CD4-positive, alpha-beta T cell (primary cell): ENCODE data around the gene DEFB126. TPM values are rescaled to one million over a fixed set of nuclear protein-coding genes. Genes with fewer than 3 reads are reported as not detected.

Experiments used
- ATAC-seq: fragments of 200-7000 bp; cut with Tn5 transposase; one replicate; pipeline ENCODE4 v1.10.0; 2022; ENCODE audit warnings: mild to moderate bottlenecking; ENCODE audit not compliant: poor library complexity
- CTCF ChIA-PET: fragments of 350-600 bp; sonication (Branson Sonifier 250); formaldehyde crosslinking; loops from one replicate; lab custom pipeline; 2021; ENCODE audit warnings: antibody characterized with exemption, inconsistent platforms; lab: Charles Lee
- POLR2A ChIA-PET: fragments of 350-600 bp; sonication (Branson Sonifier 250); formaldehyde crosslinking; loops from one replicate; lab custom pipeline; 2021; ENCODE audit warnings: antibody characterized with exemption, inconsistent platforms; lab: Charles Lee
- DNase-seq, 14 experiments: peaks; one replicate each; pipeline ENCODE4 v3.0.0-alpha.2; 2013 to 2020; ENCODE audit warnings: mixed read lengths in 2 of 14
- H3K27ac ChIP-seq, 2 donors: one replicate each; pipeline versions ENCODE4 v1.5.1 to v1.7.0; 2013; ENCODE audit warnings: low read length in 2 of 2, low read depth in 1 of 2, mild to moderate bottlenecking in 1 of 2
- H3K27me3 ChIP-seq, 2 experiments: 1 replicate in 1 of 2; 2 replicates in 1 of 2; pipeline versions ENCODE4 v1.6.1 to v1.7.0; 2013; ENCODE audit warnings: low read length in 2 of 2, control low read depth in 1 of 2, mild to moderate bottlenecking in 1 of 2, moderate library complexity in 1 of 2; ENCODE audit not compliant: insufficient read depth in 2 of 2, control insufficient read depth in 1 of 2
- H3K36me3 ChIP-seq: one replicate; pipeline ENCODE4 v1.6.1; 2013; ENCODE audit warnings: low read length, control low read depth; ENCODE audit not compliant: insufficient read depth
- H3K4me1 ChIP-seq: one replicate; pipeline ENCODE4 v1.6.1; 2013; ENCODE audit warnings: low read length, control low read depth; ENCODE audit not compliant: insufficient read depth
- H3K4me3 ChIP-seq: one replicate; pipeline ENCODE4 v1.5.1; 2013; ENCODE audit warnings: mild to moderate bottlenecking, low read length, moderate library complexity
- H3K9me3 ChIP-seq, 2 experiments: 1 replicate in 1 of 2; 2 replicates in 1 of 2; pipeline versions ENCODE4 v1.6.1 to v1.7.0; 2013; ENCODE audit warnings: low read length in 2 of 2, mild to moderate bottlenecking in 2 of 2, control low read depth in 1 of 2, moderate library complexity in 1 of 2; ENCODE audit not compliant: control insufficient read depth in 1 of 2, insufficient read depth in 1 of 2
- H3K27ac Mint-ChIP-seq: one replicate; pipeline ENCODE4 v1.8.0; 2020; ENCODE audit warnings: mixed read lengths
- H3K27me3 Mint-ChIP-seq: one replicate; pipeline ENCODE4 v1.8.0; 2021; ENCODE audit warnings: mixed read lengths
- H3K36me3 Mint-ChIP-seq: one replicate; pipeline ENCODE4 v1.8.0; 2021; ENCODE audit warnings: low read depth, mixed read lengths
- H3K4me1 Mint-ChIP-seq: one replicate; pipeline ENCODE4 v1.8.0; 2021; ENCODE audit warnings: low read depth, mixed read lengths
- H3K4me3 Mint-ChIP-seq: one replicate; pipeline ENCODE4 v1.8.0; 2020; ENCODE audit warnings: mild to moderate bottlenecking, mixed read lengths
- H3K9me3 Mint-ChIP-seq: one replicate; pipeline ENCODE4 v1.8.0; 2020; ENCODE audit warnings: mixed read lengths
- intact Hi-C, 2 experiments: fragments of 100-400 bp; cut with DNase I in 1 of 2; cut with micrococcal nuclease in 1 of 2; formaldehyde crosslinking; loops; one replicate each; pipeline versions ENCODE4 v1.15.1 to v1.9.0; 2023 to 2025; cut with DNase I, micrococcal nuclease
- total RNA-seq, 174 experiments: library from RNA in 2 of 174; stranded (reverse) in 2 of 174; gene quantifications; one replicate each; pipeline ENCODE4 v1.2.3 and lab custom pipeline; 2021 to 2026
- TF ChIP-seq, protein P1 (sequence below): fragments of 200-600 bp; IDR thresholded peaks from one replicate; pipeline ENCODE4 v1.8.0; 2022; ENCODE audit warnings: antibody characterized with exemption, mild to moderate bottlenecking

DEFB126 gene
- total RNA-seq, 2 experiments from 2014 or later: not detected

DNA sequence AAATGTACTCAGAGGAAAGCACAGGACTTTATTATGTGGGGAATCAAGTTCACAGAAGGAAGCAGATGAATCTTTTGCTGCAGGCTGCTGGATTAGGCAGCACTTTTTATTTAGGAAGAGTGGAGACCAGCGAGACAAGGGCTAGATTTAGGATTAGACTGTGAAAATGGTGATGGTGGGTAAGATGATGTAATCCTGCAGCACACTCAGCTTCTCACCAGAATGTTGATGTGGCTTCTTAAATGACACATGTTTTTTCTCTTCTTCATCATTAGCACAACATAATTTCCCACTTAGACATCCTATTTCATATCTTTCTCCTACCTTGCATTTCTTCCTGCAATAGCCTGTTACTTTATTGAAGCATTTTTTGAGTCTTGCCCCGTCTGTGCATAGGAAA, 45.3 kb downstream of the DEFB126 start:
- Histone ChIP-seq H3K9me3 (peaks cover 0 to 5% of the 10 kb centered on the region in 2 experiments), H3K36me3 (no peaks in the 10 kb centered on the region), H3K27ac (no peak overlapping the region), H3K4me1 (no peaks in the 10 kb centered on the region), H3K27me3 (peaks cover 2 to 28% of the 10 kb centered on the region in 2 experiments), H3K4me3 (no peak overlapping the region)
- no peak overlapping the region for H3K27ac Mint-ChIP-seq
- peaks cover 12% of the 10 kb centered on the region for H3K9me3 Mint-ChIP-seq
- TF ChIP-seq, protein P1, sequence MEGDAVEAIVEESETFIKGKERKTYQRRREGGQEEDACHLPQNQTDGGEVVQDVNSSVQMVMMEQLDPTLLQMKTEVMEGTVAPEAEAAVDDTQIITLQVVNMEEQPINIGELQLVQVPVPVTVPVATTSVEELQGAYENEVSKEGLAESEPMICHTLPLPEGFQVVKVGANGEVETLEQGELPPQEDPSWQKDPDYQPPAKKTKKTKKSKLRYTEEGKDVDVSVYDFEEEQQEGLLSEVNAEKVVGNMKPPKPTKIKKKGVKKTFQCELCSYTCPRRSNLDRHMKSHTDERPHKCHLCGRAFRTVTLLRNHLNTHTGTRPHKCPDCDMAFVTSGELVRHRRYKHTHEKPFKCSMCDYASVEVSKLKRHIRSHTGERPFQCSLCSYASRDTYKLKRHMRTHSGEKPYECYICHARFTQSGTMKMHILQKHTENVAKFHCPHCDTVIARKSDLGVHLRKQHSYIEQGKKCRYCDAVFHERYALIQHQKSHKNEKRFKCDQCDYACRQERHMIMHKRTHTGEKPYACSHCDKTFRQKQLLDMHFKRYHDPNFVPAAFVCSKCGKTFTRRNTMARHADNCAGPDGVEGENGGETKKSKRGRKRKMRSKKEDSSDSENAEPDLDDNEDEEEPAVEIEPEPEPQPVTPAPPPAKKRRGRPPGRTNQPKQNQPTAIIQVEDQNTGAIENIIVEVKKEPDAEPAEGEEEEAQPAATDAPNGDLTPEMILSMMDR: no peak
- ChIA-PET POLR2A (no interaction called here), CTCF (no interaction called here)
- no peak for DNase-seq
- H3K36me3 Mint-ChIP-seq: no peaks in the 10 kb centered on the region
- intact Hi-C loops: no loop called here
- no peaks in the 10 kb centered on the region for H3K4me1 Mint-ChIP-seq
- ATAC-seq: no peak
- peaks cover 71% of the 10 kb centered on the region for H3K27me3 Mint-ChIP-seq
- H3K4me3 Mint-ChIP-seq: no peak overlapping the region

DNA sequence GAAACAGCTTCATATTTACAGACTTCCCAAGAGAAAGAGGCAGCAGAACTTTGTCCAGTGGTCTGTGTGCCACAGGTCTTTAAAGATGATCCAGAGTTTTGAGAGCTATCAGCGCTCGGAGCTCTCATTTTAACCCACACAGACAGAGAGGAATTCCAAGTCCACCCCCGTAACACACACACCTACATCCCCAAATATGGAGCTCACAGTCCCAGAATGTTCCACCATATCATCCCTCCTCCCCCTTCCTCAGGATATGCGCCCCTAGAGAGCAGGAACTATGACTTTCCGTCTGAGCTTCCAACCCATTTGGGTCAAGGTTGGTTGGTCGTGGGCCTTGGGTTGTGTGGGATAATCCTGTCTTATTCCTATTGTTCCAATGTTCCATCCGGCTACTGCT, 47.2 kb downstream of the DEFB126 start, which contains the start of gene DEFB128:
Gene DEFB128 (minus strand): TSS at position 101 of the 400 bp plus-strand sequence. CDS start 88 bp downstream, at position 13.
- TF ChIP-seq, protein P1: no peak
- no peaks in the 10 kb centered on the region for H3K36me3 ChIP-seq
- H3K36me3 Mint-ChIP-seq: no peaks in the 10 kb centered on the region
- ChIA-PET CTCF (no interaction called here), POLR2A (no interaction called here)
- no peak within 1 kb of the TSS for H3K27ac ChIP-seq
- no peak within 1 kb of the TSS for H3K27ac Mint-ChIP-seq
- H3K27me3 ChIP-seq: peaks cover 2 to 14% of the 10 kb centered on the region in 2 experiments
- no peaks in the 10 kb centered on the region for H3K4me1 ChIP-seq
- H3K4me1 Mint-ChIP-seq: no peaks in the 10 kb centered on the region
- peaks cover 57% of the 10 kb centered on the region for H3K27me3 Mint-ChIP-seq
- H3K4me3 ChIP-seq: no peak within 1 kb of the TSS
- peaks cover 3% of the 10 kb centered on the region for H3K9me3 Mint-ChIP-seq
- H3K9me3 ChIP-seq: no peaks in the 10 kb centered on the region
- intact Hi-C loops: no loop called here
- no peak within 1 kb of the TSS for H3K4me3 Mint-ChIP-seq
- ATAC-seq (no peak), DNase-seq (no peak)

Other genes with a start within 250 kb of the DEFB126 start
- not detected for gene DEFB125, start 54.9 kb upstream of the DEFB126 start, total RNA-seq
- gene DEFB127, start 14.9 kb downstream of the DEFB126 start, total RNA-seq: not detected
- gene DEFB128, start 47.1 kb downstream of the DEFB126 start, total RNA-seq: not detected
- gene DEFB129, start 84.7 kb downstream of the DEFB126 start, total RNA-seq: not detected
- gene DEFB132, start 115.1 kb downstream of the DEFB126 start, total RNA-seq: not detected
- 1 to 10 TPM; 2.4 to 3.3 TPM for gene C20orf96, start 148.2 kb downstream of the DEFB126 start, total RNA-seq
- 10 to 100 TPM; 19.3 to 19.5 TPM for gene ZCCHC3, start 155.0 kb downstream of the DEFB126 start, total RNA-seq
- gene SOX12, start 183.0 kb downstream of the DEFB126 start, total RNA-seq: 10 to 100 TPM; 11.6 to 11.9 TPM
- gene NRSN2, start 204.5 kb downstream of the DEFB126 start, total RNA-seq: 1 to 10 TPM in 1 of 2 experiments, under 1 TPM in 1; 0.69 to 1.3 TPM
- gene TRIB3, start 238.2 kb downstream of the DEFB126 start, total RNA-seq: 1 to 10 TPM; 1.3 to 1.5 TPM